LNCaP clone FGC (cell line): ENCODE results near the gene ZNF592.

Experiments used
- DNase-seq: peaks from one replicate; pipeline ENCODE4 v3.0.0-alpha.2; 2011; ENCODE audit warnings: low read depth
- H3K4me3 ChIP-seq: 2 replicates; pipeline ENCODE4 v1.5.1; 2011; ENCODE audit warnings: mild to moderate bottlenecking, low read depth, low read length, control low read depth
- TF ChIP-seq, protein P1 (sequence below): IDR thresholded peaks from 2 replicates; pipeline ENCODE4 v1.5.1; 2012; ENCODE audit warnings: mild to moderate bottlenecking; ENCODE audit not compliant: control insufficient read depth, insufficient read depth; ENCODE audit errors: extremely low read depth

ZNF592 gene, protein sequence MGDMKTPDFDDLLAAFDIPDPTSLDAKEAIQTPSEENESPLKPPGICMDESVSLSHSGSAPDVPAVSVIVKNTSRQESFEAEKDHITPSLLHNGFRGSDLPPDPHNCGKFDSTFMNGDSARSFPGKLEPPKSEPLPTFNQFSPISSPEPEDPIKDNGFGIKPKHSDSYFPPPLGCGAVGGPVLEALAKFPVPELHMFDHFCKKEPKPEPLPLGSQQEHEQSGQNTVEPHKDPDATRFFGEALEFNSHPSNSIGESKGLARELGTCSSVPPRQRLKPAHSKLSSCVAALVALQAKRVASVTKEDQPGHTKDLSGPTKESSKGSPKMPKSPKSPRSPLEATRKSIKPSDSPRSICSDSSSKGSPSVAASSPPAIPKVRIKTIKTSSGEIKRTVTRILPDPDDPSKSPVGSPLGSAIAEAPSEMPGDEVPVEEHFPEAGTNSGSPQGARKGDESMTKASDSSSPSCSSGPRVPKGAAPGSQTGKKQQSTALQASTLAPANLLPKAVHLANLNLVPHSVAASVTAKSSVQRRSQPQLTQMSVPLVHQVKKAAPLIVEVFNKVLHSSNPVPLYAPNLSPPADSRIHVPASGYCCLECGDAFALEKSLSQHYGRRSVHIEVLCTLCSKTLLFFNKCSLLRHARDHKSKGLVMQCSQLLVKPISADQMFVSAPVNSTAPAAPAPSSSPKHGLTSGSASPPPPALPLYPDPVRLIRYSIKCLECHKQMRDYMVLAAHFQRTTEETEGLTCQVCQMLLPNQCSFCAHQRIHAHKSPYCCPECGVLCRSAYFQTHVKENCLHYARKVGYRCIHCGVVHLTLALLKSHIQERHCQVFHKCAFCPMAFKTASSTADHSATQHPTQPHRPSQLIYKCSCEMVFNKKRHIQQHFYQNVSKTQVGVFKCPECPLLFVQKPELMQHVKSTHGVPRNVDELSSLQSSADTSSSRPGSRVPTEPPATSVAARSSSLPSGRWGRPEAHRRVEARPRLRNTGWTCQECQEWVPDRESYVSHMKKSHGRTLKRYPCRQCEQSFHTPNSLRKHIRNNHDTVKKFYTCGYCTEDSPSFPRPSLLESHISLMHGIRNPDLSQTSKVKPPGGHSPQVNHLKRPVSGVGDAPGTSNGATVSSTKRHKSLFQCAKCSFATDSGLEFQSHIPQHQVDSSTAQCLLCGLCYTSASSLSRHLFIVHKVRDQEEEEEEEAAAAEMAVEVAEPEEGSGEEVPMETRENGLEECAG (N-terminal part only)

DNA sequence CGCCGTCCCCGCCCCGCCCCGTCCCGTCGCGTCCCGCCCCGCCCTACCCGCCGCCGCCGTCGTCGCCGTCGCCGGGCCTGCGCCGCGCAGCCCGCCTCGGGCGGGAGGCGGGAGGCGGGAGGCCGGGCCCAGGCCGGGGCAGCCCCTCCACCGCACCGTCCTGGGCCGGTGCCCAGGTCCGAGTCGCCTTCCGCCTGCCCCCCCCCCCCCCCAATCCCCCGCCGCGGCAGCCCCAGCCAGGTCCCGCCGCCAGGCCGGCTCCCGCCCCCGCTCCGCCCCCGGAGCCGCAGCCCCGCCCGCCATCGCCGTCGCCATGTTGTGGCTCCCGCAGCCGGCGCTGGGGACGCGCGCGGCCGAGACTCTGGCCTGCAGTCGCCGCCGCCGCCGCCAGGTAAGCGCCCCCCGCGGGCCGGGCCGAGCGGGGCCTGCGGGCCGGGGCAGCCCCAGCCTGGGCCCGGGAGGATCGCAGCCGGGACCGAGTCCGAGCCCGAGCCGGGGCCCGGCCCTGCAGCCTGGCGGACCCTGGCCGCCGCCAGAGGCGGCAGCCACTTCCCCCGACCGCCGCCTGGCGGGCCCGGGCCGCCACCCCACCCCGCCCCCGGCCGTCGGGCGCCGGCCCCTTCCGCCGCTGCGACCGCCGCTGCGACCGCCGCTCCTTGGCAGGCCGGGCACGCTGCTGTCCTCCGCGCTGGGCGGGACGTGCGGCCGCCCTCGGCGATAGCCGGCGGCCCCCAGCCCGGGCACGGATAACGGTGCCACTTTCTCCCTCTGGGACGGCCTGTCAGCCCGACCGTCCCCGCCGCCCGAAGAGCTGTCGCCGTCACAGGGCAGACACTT, at the start of gene ZNF592:
Gene ZNF592, plus strand, starts transcription at position 319 of the 837 bp plus-strand sequence. CDS start 34,084 bp downstream, outside the sequence.
- TF ChIP-seq, protein P1, sequence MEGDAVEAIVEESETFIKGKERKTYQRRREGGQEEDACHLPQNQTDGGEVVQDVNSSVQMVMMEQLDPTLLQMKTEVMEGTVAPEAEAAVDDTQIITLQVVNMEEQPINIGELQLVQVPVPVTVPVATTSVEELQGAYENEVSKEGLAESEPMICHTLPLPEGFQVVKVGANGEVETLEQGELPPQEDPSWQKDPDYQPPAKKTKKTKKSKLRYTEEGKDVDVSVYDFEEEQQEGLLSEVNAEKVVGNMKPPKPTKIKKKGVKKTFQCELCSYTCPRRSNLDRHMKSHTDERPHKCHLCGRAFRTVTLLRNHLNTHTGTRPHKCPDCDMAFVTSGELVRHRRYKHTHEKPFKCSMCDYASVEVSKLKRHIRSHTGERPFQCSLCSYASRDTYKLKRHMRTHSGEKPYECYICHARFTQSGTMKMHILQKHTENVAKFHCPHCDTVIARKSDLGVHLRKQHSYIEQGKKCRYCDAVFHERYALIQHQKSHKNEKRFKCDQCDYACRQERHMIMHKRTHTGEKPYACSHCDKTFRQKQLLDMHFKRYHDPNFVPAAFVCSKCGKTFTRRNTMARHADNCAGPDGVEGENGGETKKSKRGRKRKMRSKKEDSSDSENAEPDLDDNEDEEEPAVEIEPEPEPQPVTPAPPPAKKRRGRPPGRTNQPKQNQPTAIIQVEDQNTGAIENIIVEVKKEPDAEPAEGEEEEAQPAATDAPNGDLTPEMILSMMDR, result 0 out of 2 replicates have a peak, but pooled peaks have one; percentile 19
- DNase-seq, result no peak
- peak within 1 kb of the TSS; percentile 91 for H3K4me3 ChIP-seq

DNA sequence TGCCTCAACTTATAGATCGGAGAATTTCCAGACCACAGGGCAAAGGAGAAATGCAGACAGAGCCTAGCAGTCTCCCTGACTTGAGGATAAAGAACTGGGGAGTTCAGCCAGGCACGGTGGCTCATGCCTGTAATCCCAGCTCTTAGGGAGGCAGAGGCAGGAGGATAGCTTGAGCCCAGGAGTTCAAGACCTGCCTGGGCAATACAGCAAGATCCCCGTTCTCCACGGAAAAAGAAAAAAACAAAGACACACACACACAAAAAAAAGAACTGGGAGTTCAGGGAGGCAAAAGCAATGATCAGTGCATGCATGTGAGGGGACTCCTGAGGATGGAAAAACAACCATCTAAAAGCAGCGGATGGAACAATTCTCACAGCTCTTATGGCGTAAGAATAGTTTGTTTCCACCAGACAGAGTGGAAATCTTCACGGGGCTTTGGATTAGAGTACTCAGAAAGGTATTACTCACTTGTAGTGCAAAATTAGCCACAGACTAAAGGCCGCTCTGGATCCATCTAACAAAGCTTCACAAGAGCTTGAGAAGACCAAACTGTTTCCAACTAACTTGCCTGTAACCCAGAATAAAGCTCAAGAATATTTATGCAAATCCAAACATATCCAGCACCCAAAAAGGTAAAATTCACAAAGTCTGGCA, 48.7 kb upstream of the ZNF592 start:
- no peak overlapping the region for H3K4me3 ChIP-seq
- TF ChIP-seq, protein P1, result no peak
- DNase-seq, result no peak

DNA sequence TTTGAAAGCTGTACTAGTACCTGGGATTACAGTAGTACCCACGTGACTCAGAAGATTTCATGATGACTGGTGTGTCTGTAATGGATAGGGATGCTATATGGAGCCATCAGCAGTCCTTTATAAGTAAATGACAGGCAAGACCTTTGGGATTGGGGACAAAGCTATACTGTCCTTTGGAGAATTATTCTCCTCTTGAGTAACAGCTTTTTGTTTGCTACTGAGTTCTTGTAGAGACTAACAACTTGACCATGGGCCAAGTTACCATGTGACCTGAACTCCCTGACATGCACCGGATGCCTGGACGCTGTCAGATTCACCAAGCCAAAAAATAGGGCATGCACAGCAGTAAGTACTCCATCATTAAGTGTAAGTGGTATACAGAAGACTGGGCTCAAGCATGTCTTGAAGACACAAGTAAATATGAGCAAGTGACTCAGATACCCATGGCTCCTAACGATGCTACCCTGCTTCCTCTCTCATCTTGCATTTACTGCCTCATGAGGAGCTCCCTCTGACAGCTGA, 45.4 kb upstream of the ZNF592 start:
- no peak overlapping the region for H3K4me3 ChIP-seq
- DNase-seq, result no peak
- TF ChIP-seq, protein P1, result no peak

DNA sequence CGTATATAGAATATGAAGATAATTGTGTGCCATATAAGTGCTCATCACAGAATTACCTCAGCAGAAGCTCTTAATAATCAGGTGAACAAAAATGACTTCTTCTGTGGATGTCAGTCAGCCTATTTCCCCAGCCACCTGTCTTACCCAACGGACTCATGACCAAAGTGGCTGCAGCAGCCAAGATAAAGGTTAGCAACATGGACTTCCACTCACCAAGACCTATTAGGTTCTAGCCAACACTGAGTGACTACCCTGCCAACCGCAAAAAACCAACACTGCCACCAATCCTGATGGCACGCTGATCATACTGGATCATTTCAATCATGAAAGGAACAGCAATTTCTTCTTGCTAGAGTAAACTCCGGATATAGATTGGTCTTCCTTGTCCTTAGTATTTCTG, 44.6 kb upstream of the ZNF592 start:
- TF ChIP-seq, protein P1, result no peak
- no peak for DNase-seq
- no peak overlapping the region for H3K4me3 ChIP-seq

DNA sequence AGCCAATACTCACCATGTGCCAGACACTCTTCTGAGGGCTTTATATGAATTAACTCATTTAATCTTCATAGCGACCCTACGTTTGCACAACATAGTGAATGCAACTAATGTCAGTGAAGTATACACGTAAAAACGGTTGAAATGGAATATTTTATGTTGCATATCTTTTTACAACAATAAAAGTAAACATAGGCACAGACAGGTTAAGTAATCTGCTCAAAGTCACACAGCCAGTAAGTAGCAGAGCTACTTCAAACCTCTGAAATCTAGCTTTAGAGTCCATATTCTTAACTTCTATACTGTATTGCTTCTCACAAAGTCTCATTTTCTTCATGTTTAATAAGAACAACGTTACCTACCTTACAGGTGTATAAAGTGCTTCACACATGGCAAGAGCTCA, 34.0 kb upstream of the ZNF592 start:
- no peak for DNase-seq
- TF ChIP-seq, protein P1, result no peak
- peak overlapping the region; percentile 99 for H3K4me3 ChIP-seq
